HepG2 (cell line): Measurements from ENCODE around the gene CCDC192. TPM values are rescaled to one million over a fixed set of nuclear protein-coding genes. Genes with fewer than 3 reads are reported as not detected.

ENCODE experiments used
- ATAC-seq: fragments of 200-7000 bp; cut with Tn5 transposase; 3 replicates; pipeline ENCODE4 v1.9.1; 2020; ENCODE audit warnings: mild to moderate bottlenecking, moderate library complexity
- BruUV-seq: library from RNA; stranded (reverse); fragments of 400-500 nt; replicated peaks from 2 replicates; lab custom pipeline; 2021; lab: Mats Ljungman, UMichigan
- CTCF ChIA-PET: fragments of 300-600 bp; formaldehyde crosslinking; extraction: SDS; loops from one replicate; lab custom pipeline; 2021; ENCODE audit warnings: low total read pairs, inconsistent platforms, low intra/inter-chr PET ratio; lab: Yijun Ruan, JAX
- POLR2A ChIA-PET: fragments of 350-600 bp; sonication (Branson Sonifier 250); formaldehyde crosslinking; loops from one replicate; lab custom pipeline; 2020; ENCODE audit warnings: antibody characterized with exemption, inconsistent platforms; lab: Yijun Ruan, JAX
- DNase-seq: peaks from one replicate; pipeline ENCODE4 v3.0.0-alpha.2; 2015; ENCODE audit warnings: low spot score
- FAIRE-seq: peaks from 3 replicates; lab custom pipeline; 2011; peaks lifted over from hg19 to GRCh38; lab: Jason Lieb, UNC
- H2AFZ ChIP-seq: one replicate; pipeline ENCODE4 v1.6.1; 2011; ENCODE audit warnings: low read length, inconsistent platforms
- H3K27ac ChIP-seq: fragments of 300-600 bp; 3 replicates; pipeline ENCODE4 v1.8.0; 2011; ENCODE audit warnings: mixed run types, mild to moderate bottlenecking, mixed read lengths, low read length, inconsistent platforms; ENCODE audit not compliant: insufficient read depth; ENCODE audit errors: extremely low read length
- H3K27me3 ChIP-seq, 2 experiments: fragments of 200-600 bp in 1 of 2; 2 replicates in 1 of 2; 3 replicates in 1 of 2; pipeline versions ENCODE4 v1.6.0 to v1.8.0; 2011; ENCODE audit warnings: low read length in 2 of 2, mild to moderate bottlenecking in 2 of 2, moderate library complexity in 2 of 2, inconsistent platforms in 1 of 2; ENCODE audit not compliant: insufficient read depth in 2 of 2, control insufficient read depth in 1 of 2
- H3K36me3 ChIP-seq, 2 experiments: fragments of 200-600 bp in 1 of 2; replicated peaks in 1 of 2; 2 replicates in 1 of 2; 3 replicates in 1 of 2; pipeline versions ENCODE4 v1.5.1 to v1.8.0; 2011; ENCODE audit warnings: low read length in 2 of 2, inconsistent platforms in 1 of 2; ENCODE audit not compliant: insufficient read depth in 2 of 2, control insufficient read depth in 1 of 2
- H3K4me1 ChIP-seq: 2 replicates; pipeline ENCODE4 v1.5.1; 2012; ENCODE audit warnings: low read length, inconsistent platforms; ENCODE audit not compliant: insufficient read depth
- H3K4me2 ChIP-seq: 2 replicates; pipeline ENCODE4 v1.6.0; 2011; ENCODE audit warnings: low read depth, low read length, inconsistent platforms
- H3K4me3 ChIP-seq, 3 experiments: fragments of 200-600 bp in 1 of 3; sonication (generic), shearing (Covaris generic) in 1 of 3; replicated peaks in 1 of 3; 2 replicates each; pipeline ENCODE4 v1.5.1; 2011 to 2016; ENCODE audit warnings: low read length in 3 of 3, inconsistent platforms in 2 of 3, low read depth in 2 of 3, mild to moderate bottlenecking in 2 of 3, control low read depth in 1 of 3, mixed read lengths in 1 of 3; ENCODE audit not compliant: insufficient read depth in 1 of 3
- H3K79me2 ChIP-seq: one replicate; pipeline ENCODE4 v1.6.1; 2011; ENCODE audit warnings: low read length, inconsistent platforms; ENCODE audit not compliant: insufficient read depth
- H3K9ac ChIP-seq: 2 replicates; pipeline ENCODE4 v1.6.0; 2011; ENCODE audit warnings: mild to moderate bottlenecking, low read depth, low read length, inconsistent platforms; ENCODE audit not compliant: insufficient read depth
- H3K9me3 ChIP-seq: 2 replicates; pipeline ENCODE4 v1.5.1; 2012; ENCODE audit warnings: mild to moderate bottlenecking, low read length
- H4K20me1 ChIP-seq: 2 replicates; pipeline ENCODE4 v1.6.0; 2011; ENCODE audit warnings: inconsistent platforms, mild to moderate bottlenecking, low read length, moderate library complexity; ENCODE audit not compliant: insufficient read depth
- CCDC6 ChIP-seq: sonication (generic); formaldehyde crosslinking; IDR thresholded peaks from 2 replicates; pipeline ENCODE4 v1.8.1; 2022; ENCODE audit warnings: mild to moderate bottlenecking, missing genetic modification reagents, moderate library complexity
- DRAP1 ChIP-seq: IDR thresholded peaks from 2 replicates; pipeline ENCODE4 v1.6.1; 2016; ENCODE audit warnings: missing genetic modification reagents, missing compliant biosample characterization
- ISX ChIP-seq: sonication (generic); formaldehyde crosslinking; conservative IDR thresholded peaks from 2 replicates; pipeline ENCODE4 v1.5.0; 2020; ENCODE audit warnings: missing genetic modification reagents
- NRL ChIP-seq: sonication (generic); formaldehyde crosslinking; IDR thresholded peaks from 2 replicates; pipeline ENCODE4 v1.5.0; 2020; ENCODE audit warnings: missing genetic modification reagents, mild to moderate bottlenecking, moderate library complexity, borderline replicate concordance
- PLRG1 ChIP-seq: fragments of 450-650 bp; conservative IDR thresholded peaks from 2 replicates; pipeline ENCODE4 v1.6.1; 2016
- SMARCE1 ChIP-seq: fragments of 450-650 bp; IDR thresholded peaks from 2 replicates; pipeline ENCODE4 v1.6.1; 2017; ENCODE audit warnings: borderline replicate concordance
- TOPORS ChIP-seq: sonication (generic); formaldehyde crosslinking; IDR thresholded peaks from 2 replicates; pipeline ENCODE4 v1.8.0; 2023; ENCODE audit warnings: mild to moderate bottlenecking, missing genetic modification reagents
- ZBTB39 ChIP-seq: sonication (generic); formaldehyde crosslinking; IDR thresholded peaks from 2 replicates; pipeline ENCODE4 v1.5.0; 2020; ENCODE audit warnings: missing genetic modification reagents
- ZFY ChIP-seq: sonication (generic); formaldehyde crosslinking; IDR thresholded peaks from 2 replicates; pipeline ENCODE4 v1.4.0; 2020; ENCODE audit warnings: missing genetic modification reagents
- ZNF350 ChIP-seq: sonication (generic); formaldehyde crosslinking; IDR thresholded peaks from 2 replicates; pipeline ENCODE4 v1.4.0; 2020; ENCODE audit warnings: mild to moderate bottlenecking, low read depth, missing genetic modification reagents, borderline replicate concordance
- ZNF557 ChIP-seq: sonication (generic); formaldehyde crosslinking; IDR thresholded peaks from 2 replicates; pipeline ENCODE4 v1.4.0; 2020; ENCODE audit warnings: missing genetic modification reagents
- WGBS: methylation state at CpG from one replicate; pipeline ENCODE4 v1.1.6; 2017; ENCODE audit warnings: low lambda C conversion rate; 5-methylcytosine and 5-hydroxymethylcytosine counted together
- in situ Hi-C: cut with HindIII; loops from 2 replicates; pipeline ENCODE4 v1.10.0; 2017; ENCODE audit warnings: low pct_unique_long_range_greater_than_20kb; ENCODE audit not compliant: extremely low pct_ligation_motif_present
- intact Hi-C: fragments of 100-400 bp; cut with micrococcal nuclease; formaldehyde crosslinking; loops from one replicate; pipeline ENCODE4 v1.10.0; 2022; ENCODE audit not compliant: unreplicated experiment
- polyA plus RNA-seq, 8 experiments: library from polyadenylated mRNA; depleted of rRNA in 3 of 8; stranded (reverse) in 7 of 8; unstranded in 1 of 8; fragments of >200 nt; fragmentation: Illumina TruSeq in 4 of 8; extraction: Trizol in 4 of 8; gene quantifications; 2 replicates each; pipeline versions ENCODE4 v1.2.1 to v1.2.3, GENCODE V29; 2011 to 2016; ENCODE audit warnings: low read depth in 4 of 8, missing spikeins in 1 of 8, mixed read lengths in 1 of 8; ENCODE audit not compliant: insufficient read depth in 1 of 8
- total RNA-seq, 5 experiments: library from RNA; depleted of rRNA; stranded (reverse); fragments of >200 nt; fragmentation: Illumina TruSeq; extraction: Trizol; gene quantifications; 2 replicates each; pipeline ENCODE4 v1.2.3, GENCODE V29; 2016; ENCODE audit warnings: low read depth in 1 of 5
- TF ChIP-seq, protein P1 (sequence below): sonication (generic); formaldehyde crosslinking; IDR thresholded peaks from 2 replicates; pipeline ENCODE4 v1.5.0; 2020; ENCODE audit warnings: missing genetic modification reagents, mild to moderate bottlenecking, borderline replicate concordance

Gene CCDC192
- total and polyA plus RNA-seq, 2 of the 13 experiments (the other 11 are each of a cell fraction or from before 2014, with no cell fraction given), result not detected

DNA sequence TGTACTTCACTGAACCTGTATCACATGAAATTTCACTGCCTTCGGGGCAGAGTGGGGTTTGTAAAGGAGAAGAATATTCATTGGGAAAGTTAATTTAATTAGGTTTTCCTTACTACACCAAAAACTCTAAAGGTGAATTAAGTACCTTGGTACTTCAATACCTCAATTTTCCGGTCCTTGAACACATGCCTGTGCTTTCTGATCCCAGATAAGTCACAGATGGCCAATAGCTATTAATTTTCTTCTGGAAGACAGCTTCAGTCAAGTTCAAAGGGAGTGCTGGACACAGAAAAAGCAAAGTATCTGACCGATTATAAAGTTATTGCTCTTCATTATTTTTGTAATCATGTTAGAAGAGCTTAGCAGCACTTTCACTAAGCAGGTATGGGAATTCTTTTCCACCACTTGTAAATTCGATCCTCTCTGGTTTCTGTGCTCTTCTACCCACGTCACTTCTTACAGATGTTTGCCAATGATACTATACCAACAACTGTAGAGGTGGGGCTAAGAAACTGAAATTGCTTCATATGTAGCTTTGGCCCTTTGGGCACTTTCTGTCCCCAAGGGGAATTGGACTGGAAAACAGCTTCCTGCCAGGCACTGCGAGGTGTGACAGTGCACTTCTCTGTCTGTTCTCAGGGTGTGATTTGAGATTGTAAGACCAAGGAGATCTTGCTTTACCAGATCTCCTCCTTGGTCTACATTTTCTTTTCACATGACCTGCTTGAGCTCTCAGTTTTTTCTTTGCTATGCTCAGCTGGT is 164.0 kb downstream of the CCDC192 start:
- in situ Hi-C loops, result no loop called here
- Histone ChIP-seq H3K27ac (no peak overlapping the region), H3K9me3 (no peaks in the 10 kb centered on the region), H3K4me3 (no peak overlapping the region), H3K4me2 (no peak overlapping the region), H3K79me2 (no peaks in the 10 kb centered on the region), H3K4me1 (0 out of 2 replicates have a peak, but pooled peaks cover 6% of the 10 kb centered on the region), H3K27me3 (no peaks in the 10 kb centered on the region), H3K9ac (no peak overlapping the region), H3K36me3 (no peaks in the 10 kb centered on the region), H2AFZ (no peak overlapping the region), H4K20me1 (no peaks in the 10 kb centered on the region)
- ChIA-PET CTCF (no interaction called here), POLR2A (no interaction called here)
- ATAC-seq (no peak), FAIRE-seq (no peak), DNase-seq (no peak)
- 3% methylated on average over 6 of the region's 6 CpGs for WGBS
- intact Hi-C loops, result no loop called here
- BruUV-seq, result no TSS peak
- TF ChIP-seq SMARCE1 (no peak), NRL (no peak), ZNF557 (CRISPR knock-in tag) (no peak), TOPORS (CRISPR knock-in tag) (no peak), ZNF350 (CRISPR knock-in tag) (no peak), CCDC6 (CRISPR knock-in tag) (no peak), ISX (CRISPR knock-in tag) (no peak), DRAP1 (CRISPR knock-in tag) (no peak), ZFY (CRISPR knock-in tag) (no peak), ZBTB39 (no peak), PLRG1 (no peak)
- TF ChIP-seq, protein P1, sequence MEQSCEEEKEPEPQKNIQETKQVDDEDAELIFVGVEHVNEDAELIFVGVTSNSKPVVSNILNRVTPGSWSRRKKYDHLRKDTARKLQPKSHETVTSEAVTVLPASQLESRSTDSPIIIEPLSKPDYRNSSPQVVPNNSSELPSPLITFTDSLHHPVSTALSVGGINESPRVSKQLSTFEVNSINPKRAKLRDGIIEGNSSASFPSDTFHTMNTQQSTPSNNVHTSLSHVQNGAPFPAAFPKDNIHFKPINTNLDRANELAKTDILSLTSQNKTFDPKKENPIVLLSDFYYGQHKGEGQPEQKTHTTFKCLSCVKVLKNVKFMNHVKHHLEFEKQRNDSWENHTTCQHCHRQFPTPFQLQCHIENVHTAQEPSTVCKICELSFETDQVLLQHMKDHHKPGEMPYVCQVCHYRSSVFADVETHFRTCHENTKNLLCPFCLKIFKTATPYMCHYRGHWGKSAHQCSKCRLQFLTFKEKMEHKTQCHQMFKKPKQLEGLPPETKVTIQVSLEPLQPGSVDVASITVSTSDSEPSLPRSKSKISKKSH (CRISPR knock-in tag), result no peak
